ENCODE data around the gene SOBP.
"Not testable (repeated sequence)": the region's sequence is repeated elsewhere in the genome, so short reads cannot be mapped to it uniquely, and the experiment has no call there.

Gene SOBP

GRCh38 chr6:107550906-107551305 is 61.0 kb downstream of the SOBP start:
- ATAC-seq (no peak), DNase-seq (no peak)

- ATAC-seq, DNase-seq: not testable (repeated sequence)
Observed at GRCh38 chr6:107553121-107553520, 63.2 kb downstream of the SOBP start.

- DNase-seq: no peak
- no peak for ATAC-seq
Observed at GRCh38 chr6:107554326-107554725, 64.4 kb downstream of the SOBP start.

- ATAC-seq (no peak), DNase-seq (no peak)
Observed at GRCh38 chr6:107554918-107555317, 65.0 kb downstream of the SOBP start.

GRCh38 chr6:107555449-107555848 is 65.5 kb downstream of the SOBP start:
- ATAC-seq (no peak), DNase-seq (no peak)

GRCh38 chr6:107556082-107556481 is 66.2 kb downstream of the SOBP start:
- no peak for ATAC-seq
- no peak for DNase-seq

- ATAC-seq (no peak), DNase-seq (no peak)
Observed at GRCh38 chr6:107557698-107558097, 67.8 kb downstream of the SOBP start.

GRCh38 chr6:107560657-107561056 is 70.7 kb downstream of the SOBP start:
- DNase-seq: no peak
- ATAC-seq: no peak

- DNase-seq: no peak
- no peak for ATAC-seq
Observed at GRCh38 chr6:107561306-107561705, 71.4 kb downstream of the SOBP start.

- DNase-seq: no peak
- no peak for ATAC-seq
Observed at GRCh38 chr6:107563694-107564588, 74.0 kb downstream of the SOBP start.

- ATAC-seq: no peak
- DNase-seq: no peak
Observed at GRCh38 chr6:107564589-107564951, 74.7 kb downstream of the SOBP start.

GRCh38 chr6:107565165-107565723 is 75.3 kb downstream of the SOBP start:
- DNase-seq: no peak
- ATAC-seq: no peak

GRCh38 chr6:107567643-107568042 is 77.7 kb downstream of the SOBP start:
- no peak for DNase-seq

GRCh38 chr6:107569473-107569872 is 79.6 kb downstream of the SOBP start:
- ATAC-seq (no peak), DNase-seq (no peak)

More at GRCh38 chr6:107567643-107568042, 77.7 kb downstream of the SOBP start:
- ATAC-seq: no peak

- ATAC-seq (no peak), DNase-seq (no peak)
Observed at GRCh38 chr6:107571354-107571753, 81.4 kb downstream of the SOBP start.

GRCh38 chr6:107572886-107573285 is 83.0 kb downstream of the SOBP start:
- DNase-seq (no peak), ATAC-seq (no peak)

- DNase-seq: no peak
- ATAC-seq: no peak
Observed at GRCh38 chr6:107574856-107575255, 84.9 kb downstream of the SOBP start.

- ATAC-seq (no peak), DNase-seq (no peak)
Observed at GRCh38 chr6:107576852-107577251, 86.9 kb downstream of the SOBP start.

GRCh38 chr6:107578642-107579341 is 88.9 kb downstream of the SOBP start:
- no peak for ATAC-seq
- no peak for DNase-seq

GRCh38 chr6:107579456-107580056 is 89.6 kb downstream of the SOBP start:
- ATAC-seq: no peak

GRCh38 chr6:107582086-107582485 is 92.2 kb downstream of the SOBP start:
- DNase-seq (no peak), ATAC-seq (no peak)

More at GRCh38 chr6:107579456-107580056, 89.6 kb downstream of the SOBP start:
- DNase-seq: no peak

GRCh38 chr6:107584726-107585125 is 94.8 kb downstream of the SOBP start:
- ATAC-seq (no peak), DNase-seq (no peak)

All from stimulated activated naive CD8-positive, alpha-beta T cell treated with anti-CD3 and anti-CD28 coated beads, Interleukin-15, Interleukin-2, amounts not matched to agents 100 U/mL and 50 U/mL, for 24 hours (primary cell).